SU-DHL-6 (cell line): ENCODE data around the gene PPP2R2C.

Source experiments
- H2AFZ ChIP-seq: fragments of 200-600 bp; sonication (generic); 2 replicates; pipeline ENCODE4 v1.6.1; 2014; ENCODE audit warnings: low read depth, mild to moderate bottlenecking, moderate library complexity, mixed read lengths, antibody characterized with exemption, low read length; ENCODE audit not compliant: severe bottlenecking
- H3F3A ChIP-seq: fragments of 200-600 bp; shearing (Covaris generic); 2 replicates; pipeline ENCODE4 v1.6.0; 2016; ENCODE audit warnings: antibody characterized with exemption, mild to moderate bottlenecking; ENCODE audit not compliant: insufficient read depth
- H3K27ac ChIP-seq: fragments of 200-600 bp; sonication (generic); 2 replicates; pipeline ENCODE4 v1.5.1; 2016; ENCODE audit warnings: low read depth, mild to moderate bottlenecking, low read length, moderate library complexity, mixed read lengths
- H3K27me3 ChIP-seq: fragments of 200-600 bp; sonication (generic), shearing (Covaris generic); 2 replicates; pipeline ENCODE4 v1.6.0; 2014; ENCODE audit warnings: mild to moderate bottlenecking, low read length
- H3K36me3 ChIP-seq: fragments of 200-600 bp; sonication (generic); 2 replicates; pipeline ENCODE4 v1.6.1; 2014; ENCODE audit warnings: mild to moderate bottlenecking, low read length, mixed read lengths
- H3K4me2 ChIP-seq: fragments of 300-600, 200-600 bp; shearing (Covaris generic), sonication (generic); 2 replicates; pipeline ENCODE4 v1.6.0; 2014; ENCODE audit warnings: low read length, low read depth, mild to moderate bottlenecking; ENCODE audit not compliant: poor library complexity, severe bottlenecking
- H3K4me3 ChIP-seq: fragments of 200-600 bp; sonication (generic); 2 replicates; pipeline ENCODE4 v1.5.1; 2014; ENCODE audit warnings: antibody characterized with exemption, low read length, mild to moderate bottlenecking, mixed read lengths; ENCODE audit not compliant: insufficient read depth, poor library complexity, severe bottlenecking
- H3K79me2 ChIP-seq: fragments of 200-600 bp; sonication (generic); 2 replicates; pipeline ENCODE4 v1.6.1; 2014; ENCODE audit warnings: mild to moderate bottlenecking, low read length, moderate library complexity; ENCODE audit not compliant: insufficient read depth
- H3K9ac ChIP-seq: fragments of 200-600 bp; sonication (generic); 2 replicates; pipeline ENCODE4 v1.7.0; 2014; ENCODE audit warnings: mild to moderate bottlenecking, low read length
- H3K9me2 ChIP-seq: fragments of 200-600 bp; sonication (generic); replicated peaks from 2 replicates; pipeline ENCODE4 v1.6.1; 2014; ENCODE audit warnings: low read length; ENCODE audit not compliant: insufficient read depth
- H3K9me3 ChIP-seq: fragments of 200-600 bp; sonication (generic); 2 replicates; pipeline ENCODE4 v1.6.1; 2014; ENCODE audit warnings: low read length, mixed read lengths; ENCODE audit not compliant: insufficient read depth
- H4K20me1 ChIP-seq: fragments of 200-600 bp; sonication (generic); 2 replicates; pipeline ENCODE4 v1.6.1; 2014; ENCODE audit warnings: low read depth, mild to moderate bottlenecking, antibody characterized with exemption, low read length, moderate library complexity, mixed read lengths
- CTCF ChIP-seq: fragments of 200-600 bp; sonication (generic); IDR thresholded peaks from one replicate; pipeline ENCODE4 v1.5.1; 2017; ENCODE audit warnings: antibody characterized with exemption, mild to moderate bottlenecking, low read length, moderate library complexity; ENCODE audit not compliant: insufficient read depth, poor library complexity, severe bottlenecking
- EZH2phosphoT487 ChIP-seq: fragments of 200-600 bp; sonication (generic), shearing (Covaris generic); conservative IDR thresholded peaks from 2 replicates; pipeline ENCODE4 v1.6.1; 2018; ENCODE audit warnings: mild to moderate bottlenecking, antibody characterized with exemption, low read length, moderate library complexity, mixed read lengths

The PPP2R2C gene

GRCh38 chr4:6364146-6364545, 108.3 kb downstream of the PPP2R2C start:
- TF ChIP-seq EZH2phosphoT487 (no peak), CTCF (no peak)
- Histone ChIP-seq H2AFZ (no peak overlapping the region), H3K4me3 (no peak overlapping the region), H3K79me2 (no peaks in the 10 kb centered on the region), H3K27ac (no peak overlapping the region), H4K20me1 (no peaks in the 10 kb centered on the region), H3K4me2 (no peak overlapping the region), H3K9ac (no peak overlapping the region), H3K9me2 (no peaks in the 10 kb centered on the region), H3K27me3 (no peaks in the 10 kb centered on the region), H3K9me3 (no peaks in the 10 kb centered on the region), H3K36me3 (no peaks in the 10 kb centered on the region), H3F3A (no peaks in the 10 kb centered on the region)

GRCh38 chr4:6362896-6363295, 109.5 kb downstream of the PPP2R2C start:
- no peaks in the 10 kb centered on the region for H3K27me3 ChIP-seq

GRCh38 chr4:6362243-6362885, 110.0 kb downstream of the PPP2R2C start:
- H3K27me3 ChIP-seq, result no peaks in the 10 kb centered on the region
- no peak overlapping the region for H3K4me3 ChIP-seq
- H3K9me3 ChIP-seq, result no peaks in the 10 kb centered on the region
- H3K4me2 ChIP-seq, result no peak overlapping the region
- no peaks in the 10 kb centered on the region for H3K79me2 ChIP-seq
- no peak for TF ChIP-seq CTCF
- TF ChIP-seq EZH2phosphoT487, result no peak
- H3K36me3 ChIP-seq, result no peaks in the 10 kb centered on the region
- no peak overlapping the region for H3K9ac ChIP-seq
- H3F3A ChIP-seq, result no peaks in the 10 kb centered on the region
- no peak overlapping the region for H3K27ac ChIP-seq
- H4K20me1 ChIP-seq, result no peaks in the 10 kb centered on the region
- H2AFZ ChIP-seq, result no peak overlapping the region
- no peaks in the 10 kb centered on the region for H3K9me2 ChIP-seq

More at GRCh38 chr4:6362896-6363295, 109.5 kb downstream of the PPP2R2C start:
- Histone ChIP-seq H3K27ac (no peak overlapping the region), H3K36me3 (no peaks in the 10 kb centered on the region), H3K4me3 (no peak overlapping the region), H3K9me3 (no peaks in the 10 kb centered on the region), H4K20me1 (no peaks in the 10 kb centered on the region), H3F3A (no peaks in the 10 kb centered on the region), H3K9me2 (no peaks in the 10 kb centered on the region), H3K9ac (no peak overlapping the region), H3K79me2 (no peaks in the 10 kb centered on the region), H2AFZ (no peak overlapping the region), H3K4me2 (no peak overlapping the region)
- TF ChIP-seq CTCF (no peak), EZH2phosphoT487 (no peak)
